Measurements from ENCODE around the gene FNDC1.

FNDC1 gene

GRCh38 chr6:159190460-159190859 is 21.3 kb downstream of the FNDC1 start:
- TF ChIP-seq, protein P1, sequence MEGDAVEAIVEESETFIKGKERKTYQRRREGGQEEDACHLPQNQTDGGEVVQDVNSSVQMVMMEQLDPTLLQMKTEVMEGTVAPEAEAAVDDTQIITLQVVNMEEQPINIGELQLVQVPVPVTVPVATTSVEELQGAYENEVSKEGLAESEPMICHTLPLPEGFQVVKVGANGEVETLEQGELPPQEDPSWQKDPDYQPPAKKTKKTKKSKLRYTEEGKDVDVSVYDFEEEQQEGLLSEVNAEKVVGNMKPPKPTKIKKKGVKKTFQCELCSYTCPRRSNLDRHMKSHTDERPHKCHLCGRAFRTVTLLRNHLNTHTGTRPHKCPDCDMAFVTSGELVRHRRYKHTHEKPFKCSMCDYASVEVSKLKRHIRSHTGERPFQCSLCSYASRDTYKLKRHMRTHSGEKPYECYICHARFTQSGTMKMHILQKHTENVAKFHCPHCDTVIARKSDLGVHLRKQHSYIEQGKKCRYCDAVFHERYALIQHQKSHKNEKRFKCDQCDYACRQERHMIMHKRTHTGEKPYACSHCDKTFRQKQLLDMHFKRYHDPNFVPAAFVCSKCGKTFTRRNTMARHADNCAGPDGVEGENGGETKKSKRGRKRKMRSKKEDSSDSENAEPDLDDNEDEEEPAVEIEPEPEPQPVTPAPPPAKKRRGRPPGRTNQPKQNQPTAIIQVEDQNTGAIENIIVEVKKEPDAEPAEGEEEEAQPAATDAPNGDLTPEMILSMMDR (conservative IDR thresholded peaks at IDR 0.05; ENCODE audit: low read depth), result no peak
- no peak overlapping the region for H3K27ac ChIP-seq
- CTCF ChIA-PET, result no interaction called here
- DNase-seq (ENCODE audit: low spot score), result no peak
- POLR2A ChIA-PET (ENCODE audit: low non-redundant PET), result no interaction called here

DNA sequence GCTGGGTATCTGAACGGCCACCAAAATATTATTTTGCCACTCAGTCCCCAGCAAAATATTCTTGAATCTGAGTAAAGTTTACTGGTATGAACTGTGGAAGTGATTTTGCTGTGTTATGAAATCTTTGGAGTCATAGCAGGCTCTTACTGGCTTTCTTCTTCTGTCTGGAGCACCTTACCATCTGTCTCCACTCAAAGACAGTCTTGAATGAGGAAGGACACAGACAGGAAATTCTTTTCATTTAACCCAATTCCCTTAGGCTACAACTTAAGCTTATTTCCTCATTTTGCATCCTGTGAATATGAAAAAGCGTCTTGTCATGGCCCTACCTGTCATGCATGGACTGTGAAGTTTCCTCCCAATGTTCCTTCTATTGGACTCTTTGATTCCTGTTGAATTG is 24.7 kb downstream of the FNDC1 start:
- ChIA-PET POLR2A (ENCODE audit: low non-redundant PET) (no interaction called here), CTCF (interaction anchor here (0.6 kb wide), 1 partner anchor 55 kb away, joined by 3 read pairs; no protein-coding TSS in a partner anchor)
- no peak for DNase-seq (ENCODE audit: low spot score)
- no peak overlapping the region for H3K27ac ChIP-seq
- TF ChIP-seq, protein P1 (conservative IDR thresholded peaks at IDR 0.05; ENCODE audit: low read depth), result no peak

GRCh38 chr6:159194421-159194820 is 25.2 kb downstream of the FNDC1 start:
- ChIA-PET POLR2A (ENCODE audit: low non-redundant PET) (no interaction called here), CTCF (interaction anchor here (0.6 kb wide), 1 partner anchor 54 kb away, joined by 3 read pairs; no protein-coding TSS in a partner anchor)
- no peak for DNase-seq (ENCODE audit: low spot score)
- TF ChIP-seq, protein P1 (conservative IDR thresholded peaks at IDR 0.05; ENCODE audit: low read depth), result no peak
- no peak overlapping the region for H3K27ac ChIP-seq

GRCh38 chr6:159196430-159196975 is 27.3 kb downstream of the FNDC1 start:
- TF ChIP-seq, protein P1 (conservative IDR thresholded peaks at IDR 0.05; ENCODE audit: low read depth), result no peak
- ChIA-PET CTCF (no interaction called here), POLR2A (ENCODE audit: low non-redundant PET) (no interaction called here)
- H3K27ac ChIP-seq, result no peak overlapping the region
- no peak for DNase-seq (ENCODE audit: low spot score)

GRCh38 chr6:159197251-159197650 is 28.1 kb downstream of the FNDC1 start:
- no peak for DNase-seq (ENCODE audit: low spot score)
- ChIA-PET POLR2A (ENCODE audit: low non-redundant PET) (no interaction called here), CTCF (no interaction called here)

GRCh38 chr6:159201336-159201735 is 32.1 kb downstream of the FNDC1 start:
- H3K27ac ChIP-seq, result no peak overlapping the region
- CTCF ChIA-PET, result interaction anchor here (0.7 kb wide), 1 partner anchor 465 kb away, joined by 3 read pairs; no protein-coding TSS in a partner anchor
- TF ChIP-seq, protein P1 (conservative IDR thresholded peaks at IDR 0.05; ENCODE audit: low read depth), result no peak
- POLR2A ChIA-PET (ENCODE audit: low non-redundant PET), result no interaction called here
- DNase-seq (ENCODE audit: low spot score), result no peak

More at GRCh38 chr6:159197251-159197650, 28.1 kb downstream of the FNDC1 start:
- TF ChIP-seq, protein P1 (conservative IDR thresholded peaks at IDR 0.05; ENCODE audit: low read depth), result no peak
- no peak overlapping the region for H3K27ac ChIP-seq

All from RWPE1 (cell line).